ENCODE measurements around the gene AFTPH.

AFTPH gene

GRCh38 chr2:64485331-64485730 lies 38.8 kb upstream of the AFTPH start:
- H3K79me2 ChIP-seq (ENCODE audit: low read length), result no peaks in the 10 kb centered on the region
- H3K9me2 ChIP-seq (replicated peaks; ENCODE audit: insufficient read depth, low read length), result no peaks in the 10 kb centered on the region
- peaks cover 15% of the 10 kb centered on the region for H3F3A ChIP-seq (ENCODE audit: insufficient read depth, low read length)
- no peaks in the 10 kb centered on the region for H3K9me3 ChIP-seq (replicated peaks; ENCODE audit: insufficient read depth, low read length)
- H3K27ac ChIP-seq (ENCODE audit: low read length), result peak overlapping the region; percentile 30; the same call in 1 of the 2 replicates
- H3K4me1 ChIP-seq (ENCODE audit: low read length), result peaks cover 54% of the 10 kb centered on the region
- H3K9ac ChIP-seq (ENCODE audit: low read length), result peak overlapping the region; percentile 4; the same call in 1 of the 2 replicates
- H3K27me3 ChIP-seq (replicated peaks; ENCODE audit: insufficient read depth, low read length), result no peaks in the 10 kb centered on the region
- H4K20me1 ChIP-seq (ENCODE audit: insufficient read depth, low read length), result no peaks in the 10 kb centered on the region
- 0 out of 2 replicates have a peak overlapping the region, but pooled peaks have one; percentile 36 for H2AFZ ChIP-seq (ENCODE audit: low read length)
- H3K4me2 ChIP-seq (ENCODE audit: low read depth, low read length), result peak overlapping the region; percentile 56
- no peak for TF ChIP-seq EZH2 (optimal IDR thresholded peaks at IDR 0.05; ENCODE audit: low read depth, low read length)
- TF ChIP-seq EZH2phosphoT487 (IDR thresholded peaks at IDR 0.05; ENCODE audit: low read length), result no peak
- TF ChIP-seq, protein P1, sequence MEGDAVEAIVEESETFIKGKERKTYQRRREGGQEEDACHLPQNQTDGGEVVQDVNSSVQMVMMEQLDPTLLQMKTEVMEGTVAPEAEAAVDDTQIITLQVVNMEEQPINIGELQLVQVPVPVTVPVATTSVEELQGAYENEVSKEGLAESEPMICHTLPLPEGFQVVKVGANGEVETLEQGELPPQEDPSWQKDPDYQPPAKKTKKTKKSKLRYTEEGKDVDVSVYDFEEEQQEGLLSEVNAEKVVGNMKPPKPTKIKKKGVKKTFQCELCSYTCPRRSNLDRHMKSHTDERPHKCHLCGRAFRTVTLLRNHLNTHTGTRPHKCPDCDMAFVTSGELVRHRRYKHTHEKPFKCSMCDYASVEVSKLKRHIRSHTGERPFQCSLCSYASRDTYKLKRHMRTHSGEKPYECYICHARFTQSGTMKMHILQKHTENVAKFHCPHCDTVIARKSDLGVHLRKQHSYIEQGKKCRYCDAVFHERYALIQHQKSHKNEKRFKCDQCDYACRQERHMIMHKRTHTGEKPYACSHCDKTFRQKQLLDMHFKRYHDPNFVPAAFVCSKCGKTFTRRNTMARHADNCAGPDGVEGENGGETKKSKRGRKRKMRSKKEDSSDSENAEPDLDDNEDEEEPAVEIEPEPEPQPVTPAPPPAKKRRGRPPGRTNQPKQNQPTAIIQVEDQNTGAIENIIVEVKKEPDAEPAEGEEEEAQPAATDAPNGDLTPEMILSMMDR (IDR thresholded peaks at IDR 0.05; ENCODE audit: low read length), result no peak
- DNase-seq, result no peak
- no peaks in the 10 kb centered on the region for H3K36me3 ChIP-seq (replicated peaks; ENCODE audit: insufficient read depth, low read length)
- no peak overlapping the region for H3K4me3 ChIP-seq (ENCODE audit: low read length)

DNA sequence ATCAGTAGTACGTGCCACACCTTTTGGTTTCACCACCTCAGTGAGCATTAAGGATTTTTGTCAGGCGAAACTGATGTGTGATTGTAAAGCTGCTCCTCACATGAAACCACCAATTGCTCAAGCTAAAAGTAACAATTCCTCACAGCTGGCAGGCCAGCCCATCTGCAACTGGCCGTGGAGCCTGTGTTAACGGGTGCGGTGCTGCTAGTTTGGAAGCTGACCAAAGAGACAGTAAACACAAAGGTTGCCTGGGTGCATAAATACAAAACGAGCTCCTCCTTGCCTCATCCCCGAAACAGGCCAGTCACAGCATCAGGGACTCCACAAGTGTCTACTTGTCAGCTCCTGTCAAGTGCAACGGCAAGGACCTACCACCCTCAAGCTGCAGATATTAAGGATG lies 38.2 kb upstream of the AFTPH start:
- Histone ChIP-seq H3K4me1 (ENCODE audit: low read length) (peaks cover 54% of the 10 kb centered on the region), H3K9me3 (replicated peaks; ENCODE audit: insufficient read depth, low read length) (no peaks in the 10 kb centered on the region), H3K27me3 (replicated peaks; ENCODE audit: insufficient read depth, low read length) (no peaks in the 10 kb centered on the region), H3K27ac (ENCODE audit: low read length) (peak overlapping the region; percentile 30), H3K4me3 (ENCODE audit: low read length) (no peak overlapping the region; the same call in 1 of the 2 replicates), H2AFZ (ENCODE audit: low read length) (peak overlapping the region; percentile 36; the same call in 1 of the 2 replicates), H3K79me2 (ENCODE audit: low read length) (no peaks in the 10 kb centered on the region), H3K36me3 (replicated peaks; ENCODE audit: insufficient read depth, low read length) (no peaks in the 10 kb centered on the region), H3K9me2 (replicated peaks; ENCODE audit: insufficient read depth, low read length) (no peaks in the 10 kb centered on the region), H4K20me1 (ENCODE audit: insufficient read depth, low read length) (no peaks in the 10 kb centered on the region), H3K9ac (ENCODE audit: low read length) (peak overlapping the region; percentile 8; the same call in 1 of the 2 replicates), H3K4me2 (ENCODE audit: low read depth, low read length) (peak overlapping the region; percentile 56), H3F3A (ENCODE audit: insufficient read depth, low read length) (peaks cover 15% of the 10 kb centered on the region)
- peak; percentile 87 for DNase-seq
- TF ChIP-seq EZH2 (optimal IDR thresholded peaks at IDR 0.05; ENCODE audit: low read depth, low read length), result no peak
- TF ChIP-seq, protein P1 (IDR thresholded peaks at IDR 0.05; ENCODE audit: low read length), result no peak
- no peak for TF ChIP-seq EZH2phosphoT487 (IDR thresholded peaks at IDR 0.05; ENCODE audit: low read length)

DNA sequence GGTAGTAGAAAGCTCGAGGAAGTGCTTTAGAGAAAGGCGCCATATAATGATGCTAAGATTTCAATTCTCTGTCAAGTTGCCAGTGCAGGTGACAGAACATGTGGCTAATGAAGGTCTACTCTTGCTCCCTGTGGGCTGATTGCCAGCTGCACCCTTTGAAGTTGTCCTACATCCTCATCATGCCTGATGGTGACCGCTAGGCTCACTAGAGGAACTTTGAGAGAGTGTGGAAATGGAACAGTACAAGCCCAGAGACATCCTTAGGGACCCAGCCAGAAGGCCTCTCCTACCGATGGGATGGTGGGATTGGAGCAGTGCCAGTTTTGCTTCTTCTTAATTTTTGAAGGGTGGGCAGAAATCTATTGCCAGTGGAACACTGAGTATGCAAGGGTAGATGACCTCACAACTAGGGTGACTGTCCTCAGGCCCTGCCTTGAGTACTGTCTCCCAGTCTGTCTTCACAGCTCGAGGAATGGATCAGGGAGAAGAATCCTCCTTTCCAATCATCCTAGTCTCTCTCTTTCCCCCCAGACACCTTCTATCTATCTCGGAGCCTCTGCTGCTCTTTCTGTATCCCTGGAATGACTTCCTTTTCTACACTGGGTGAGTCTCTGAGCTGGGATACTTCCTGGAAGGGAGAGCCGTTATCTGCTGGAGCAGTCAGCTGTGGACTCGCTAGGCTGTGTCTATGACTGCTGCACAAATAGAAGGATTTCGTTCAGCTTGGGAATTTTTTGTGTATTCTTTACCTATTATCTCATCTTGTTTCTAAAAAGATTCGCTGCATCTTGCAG lies 36.7 kb upstream of the AFTPH start:
- no peak overlapping the region for H2AFZ ChIP-seq (ENCODE audit: low read length)
- no peak overlapping the region for H3K27ac ChIP-seq (ENCODE audit: low read length)
- H3K9ac ChIP-seq (ENCODE audit: low read length), result no peak overlapping the region
- peaks cover 48% of the 10 kb centered on the region for H3K4me1 ChIP-seq (ENCODE audit: low read length)
- H4K20me1 ChIP-seq (ENCODE audit: insufficient read depth, low read length), result no peaks in the 10 kb centered on the region
- TF ChIP-seq EZH2 (optimal IDR thresholded peaks at IDR 0.05; ENCODE audit: low read depth, low read length) (no peak), EZH2phosphoT487 (IDR thresholded peaks at IDR 0.05; ENCODE audit: low read length) (no peak)
- TF ChIP-seq, protein P1 (IDR thresholded peaks at IDR 0.05; ENCODE audit: low read length), result no peak
- no peaks in the 10 kb centered on the region for H3K79me2 ChIP-seq (ENCODE audit: low read length)
- H3K4me3 ChIP-seq (ENCODE audit: low read length), result no peak overlapping the region
- H3K4me2 ChIP-seq (ENCODE audit: low read depth, low read length), result no peak overlapping the region
- peaks cover 14% of the 10 kb centered on the region for H3F3A ChIP-seq (ENCODE audit: insufficient read depth, low read length)
- no peak for DNase-seq
- H3K27me3 ChIP-seq (replicated peaks; ENCODE audit: insufficient read depth, low read length), result no peaks in the 10 kb centered on the region
- H3K9me3 ChIP-seq (replicated peaks; ENCODE audit: insufficient read depth, low read length), result no peaks in the 10 kb centered on the region
- no peaks in the 10 kb centered on the region for H3K36me3 ChIP-seq (replicated peaks; ENCODE audit: insufficient read depth, low read length)
- H3K9me2 ChIP-seq (replicated peaks; ENCODE audit: insufficient read depth, low read length), result no peaks in the 10 kb centered on the region
